HG02884 (cell line): ENCODE results near the gene FBRSL1.
A peak's percentile ranks its signal among the peaks of the same experiment; 100 is the strongest.
"Not testable (repeated sequence)": the region's sequence is repeated elsewhere in the genome, so short reads cannot be mapped to it uniquely, and the experiment has no call there.

Source experiments
- ATAC-seq: cut with Tn5 transposase; IDR thresholded peaks from one replicate; pipeline ENCODE4 v1.9.1; 2021; ENCODE audit warnings: mild to moderate bottlenecking, moderate library complexity; ENCODE audit not compliant: unreplicated experiment

The FBRSL1 gene

DNA sequence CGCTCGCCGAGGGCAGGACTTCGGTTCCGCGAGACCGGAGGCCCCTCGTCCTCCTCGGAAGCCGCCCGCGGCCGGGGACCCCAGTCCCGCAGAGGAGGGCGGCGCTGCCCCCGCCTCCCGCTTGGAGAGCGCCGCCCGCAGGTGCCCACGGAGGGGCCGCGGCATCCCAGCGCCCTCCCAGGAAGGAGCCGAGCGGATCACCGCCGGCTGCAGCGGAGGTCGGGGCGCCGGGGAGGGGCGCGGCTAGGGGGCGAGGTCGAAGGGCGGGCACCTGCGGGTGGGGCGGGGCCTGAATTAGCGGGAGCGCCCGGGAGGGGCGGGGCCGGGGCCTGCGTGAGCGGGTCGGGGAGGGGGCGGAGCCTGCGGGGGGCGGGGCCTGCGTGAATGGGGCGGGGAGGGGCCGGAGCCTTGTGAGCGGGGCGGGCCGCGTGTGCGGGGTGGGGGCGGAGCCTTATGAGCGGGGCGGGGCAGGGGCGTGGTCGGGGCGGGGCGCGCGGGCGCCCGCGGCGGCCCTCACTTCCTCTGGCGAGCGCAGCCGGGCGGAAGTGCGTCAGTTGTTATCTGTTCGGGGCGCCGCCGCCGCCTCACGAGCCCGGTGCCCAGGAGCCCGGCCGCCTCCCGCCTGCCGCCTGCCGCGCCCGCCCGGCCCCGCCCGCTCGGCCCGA lies at the start of gene FBRSL1:
TSS of gene FBRSL1 (plus strand) at position 550 of the 665 bp plus-strand sequence.
- peak; percentile 53 for ATAC-seq

DNA sequence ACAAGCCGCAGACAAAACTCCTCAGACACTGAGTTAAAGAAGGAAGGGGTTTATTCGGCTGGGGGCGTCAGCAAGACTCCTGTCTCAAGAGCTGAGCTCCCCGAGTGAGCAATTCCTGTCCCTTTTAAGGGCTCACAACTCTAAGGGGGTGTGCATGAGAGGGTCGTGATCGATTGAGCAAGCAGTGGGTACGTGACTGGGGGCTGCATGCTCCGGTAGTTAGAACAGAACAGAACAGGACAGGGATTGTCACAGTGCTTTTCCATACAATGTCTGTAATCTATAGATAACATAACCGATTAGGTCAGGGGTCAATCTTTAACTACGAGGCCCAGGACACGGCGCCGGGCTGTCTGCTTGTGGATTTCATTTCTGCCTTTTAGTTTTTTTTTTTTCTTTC lies 49.5 kb upstream of the FBRSL1 start:
- not testable (repeated sequence) for ATAC-seq

DNA sequence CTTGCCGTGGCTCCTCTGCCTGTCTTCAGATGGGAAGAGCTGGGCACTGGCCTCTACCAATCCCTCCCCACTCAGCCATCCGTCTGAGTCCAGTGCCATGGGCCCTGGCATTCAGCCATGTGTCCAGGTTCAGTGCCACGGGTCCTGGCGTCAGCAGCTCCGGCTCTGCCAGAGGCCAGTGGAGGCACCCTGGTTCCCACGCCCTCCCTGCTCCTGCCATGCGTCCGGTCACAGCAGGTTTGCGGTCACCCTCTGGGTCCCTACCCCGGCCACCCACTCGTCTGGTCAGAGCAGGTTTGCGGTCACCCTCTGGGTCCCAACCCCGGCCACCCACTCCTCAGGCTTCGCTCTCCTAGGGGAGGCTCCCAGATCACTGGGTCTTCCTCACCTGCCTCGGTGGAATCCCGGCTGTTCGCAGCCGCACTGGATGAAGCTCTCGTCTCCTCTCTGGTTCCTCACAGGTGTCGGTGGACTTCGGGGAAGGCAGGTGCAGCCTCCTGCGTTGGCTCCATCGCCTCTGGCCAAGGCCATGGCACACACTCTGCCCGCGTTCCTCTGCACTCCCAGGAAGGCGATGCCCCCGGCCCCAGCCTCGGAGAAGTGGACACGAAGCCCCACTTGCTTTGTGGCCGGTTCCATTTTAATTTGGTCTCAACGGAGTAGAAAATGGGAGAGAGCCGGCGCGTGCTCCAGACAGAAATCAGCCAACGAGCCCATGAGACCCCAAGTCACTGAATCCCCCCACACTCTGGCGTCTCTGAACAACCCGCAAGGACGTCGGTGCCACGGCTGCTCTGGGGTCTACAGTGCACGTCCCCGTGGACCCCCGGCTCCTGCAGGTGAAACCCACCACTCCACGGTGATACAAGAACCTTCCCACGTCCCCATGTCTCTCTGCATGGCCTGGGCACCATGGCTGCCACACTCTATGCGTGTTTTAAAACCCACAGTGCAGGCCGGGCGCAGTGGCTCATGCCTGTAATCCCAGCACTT lies 47.8 kb upstream of the FBRSL1 start:
- ATAC-seq = no peak

DNA sequence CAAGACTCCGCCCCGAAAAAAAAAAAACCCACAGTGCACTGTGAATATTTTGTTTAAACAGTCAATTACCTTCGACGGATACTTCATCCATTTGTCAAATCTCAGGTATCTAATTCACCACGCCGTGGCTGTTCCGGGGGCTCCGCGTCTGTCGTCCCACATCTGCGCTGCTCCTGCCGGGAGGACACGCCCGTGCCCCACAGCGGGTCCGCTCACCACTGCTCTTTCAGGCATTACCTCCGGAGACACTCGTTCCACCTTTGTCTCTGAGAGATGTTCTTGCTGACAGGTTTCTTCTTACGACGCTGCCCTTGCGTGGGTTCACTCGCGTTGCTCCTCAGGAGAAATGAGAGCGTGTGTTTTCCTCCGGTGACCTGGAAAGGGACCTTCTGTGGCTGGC lies 46.9 kb upstream of the FBRSL1 start:
- ATAC-seq = no peak

DNA sequence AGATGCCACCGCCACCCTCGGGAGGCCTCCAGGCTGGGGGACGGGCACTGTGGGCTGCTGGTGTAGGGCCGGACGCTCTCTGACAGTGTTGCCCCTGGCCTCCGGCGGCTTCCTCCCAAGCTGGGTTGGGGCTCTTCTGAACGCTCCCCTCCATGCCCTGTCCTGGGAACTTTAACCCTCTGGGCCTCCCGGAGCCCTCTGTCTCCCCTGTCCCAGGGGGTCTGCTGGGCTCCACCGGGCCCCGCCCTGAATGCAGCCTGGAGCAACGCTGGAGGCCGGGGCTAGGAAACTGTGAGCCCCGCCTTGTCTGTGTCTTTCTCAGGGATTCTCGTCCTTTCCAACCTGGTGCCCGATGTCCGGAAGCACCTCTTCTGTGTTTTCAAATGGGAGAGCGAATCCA lies 45.7 kb upstream of the FBRSL1 start:
- ATAC-seq = no peak

DNA sequence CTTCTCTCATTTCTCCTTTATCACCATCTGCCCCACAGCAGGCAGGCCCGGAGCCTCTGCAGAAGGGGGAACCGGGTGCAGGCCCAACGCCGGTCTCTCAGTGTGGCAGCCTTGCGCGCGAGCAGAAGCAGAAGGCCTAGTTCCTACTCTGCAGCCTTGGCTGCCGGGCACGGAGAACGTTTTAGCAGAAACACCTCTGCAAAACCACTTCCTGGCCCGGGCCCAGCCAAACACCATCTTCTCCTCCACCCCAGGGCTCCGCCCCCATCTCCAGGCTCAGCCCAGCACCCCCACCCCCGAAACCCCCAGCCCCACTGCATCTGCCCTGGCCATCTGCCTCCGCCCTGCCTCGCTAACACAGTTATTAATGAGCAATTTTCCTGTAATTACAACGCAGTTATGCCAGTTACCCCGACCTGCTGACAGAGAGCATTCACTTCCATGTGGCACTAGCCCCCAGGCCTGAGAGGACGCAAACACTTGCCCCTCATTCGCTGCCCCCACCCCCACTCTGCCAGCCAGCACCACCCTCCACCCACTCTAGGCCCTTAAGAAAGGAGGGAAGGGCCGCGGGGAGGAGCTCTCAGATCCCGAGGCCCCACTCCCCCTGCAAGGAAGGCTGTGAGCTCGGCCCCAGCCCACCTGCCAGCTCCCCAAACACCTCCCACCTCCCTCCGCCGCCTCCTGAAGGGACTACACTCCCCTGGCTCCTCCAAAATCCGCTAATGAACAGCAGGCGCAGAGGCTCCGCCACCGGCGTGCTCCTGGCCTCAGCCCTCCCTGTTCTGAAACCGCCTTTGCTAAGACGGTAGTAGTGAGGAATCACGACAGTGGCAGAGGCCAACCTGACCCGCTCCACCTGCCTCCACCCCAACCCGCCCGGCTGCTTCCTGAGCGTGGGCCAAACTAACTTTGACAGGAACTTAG lies 44.7 kb upstream of the FBRSL1 start:
- ATAC-seq = peak; percentile 38

DNA sequence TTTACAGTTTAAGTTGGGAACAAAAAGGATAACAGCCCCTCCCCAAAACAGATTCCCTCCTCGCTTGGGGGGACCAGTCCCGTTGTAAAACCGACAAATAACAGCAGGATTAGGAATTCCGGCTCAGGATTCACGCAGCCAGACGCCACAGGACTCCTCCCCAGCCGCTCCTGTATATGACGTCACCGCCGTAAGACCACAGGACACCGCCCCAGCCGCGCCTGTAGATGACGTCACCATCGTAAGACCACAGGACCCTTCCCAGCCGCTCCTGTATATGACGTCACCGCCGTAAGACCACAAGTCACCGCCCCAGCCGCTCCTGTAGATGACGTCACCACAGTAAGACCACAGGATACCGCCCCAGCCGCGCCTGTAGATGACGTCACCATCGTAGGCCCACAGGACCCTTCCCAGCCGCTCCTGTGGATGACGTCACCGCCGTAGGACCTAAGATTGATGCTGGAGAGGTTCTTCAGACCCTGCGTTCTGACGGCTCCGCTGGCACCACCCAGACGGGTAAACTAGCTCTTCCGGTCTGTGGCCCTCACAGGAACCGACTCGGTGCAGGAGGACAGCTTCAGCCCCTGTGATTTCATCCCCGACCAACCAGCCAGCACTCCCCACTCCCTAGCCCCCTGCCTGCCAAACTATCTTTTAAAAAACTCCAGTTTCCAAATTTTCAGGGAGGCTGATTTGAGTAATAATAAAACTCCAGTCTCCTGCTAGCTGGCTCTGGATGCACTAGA lies 43.9 kb upstream of the FBRSL1 start:
- peak; percentile 32 for ATAC-seq

DNA sequence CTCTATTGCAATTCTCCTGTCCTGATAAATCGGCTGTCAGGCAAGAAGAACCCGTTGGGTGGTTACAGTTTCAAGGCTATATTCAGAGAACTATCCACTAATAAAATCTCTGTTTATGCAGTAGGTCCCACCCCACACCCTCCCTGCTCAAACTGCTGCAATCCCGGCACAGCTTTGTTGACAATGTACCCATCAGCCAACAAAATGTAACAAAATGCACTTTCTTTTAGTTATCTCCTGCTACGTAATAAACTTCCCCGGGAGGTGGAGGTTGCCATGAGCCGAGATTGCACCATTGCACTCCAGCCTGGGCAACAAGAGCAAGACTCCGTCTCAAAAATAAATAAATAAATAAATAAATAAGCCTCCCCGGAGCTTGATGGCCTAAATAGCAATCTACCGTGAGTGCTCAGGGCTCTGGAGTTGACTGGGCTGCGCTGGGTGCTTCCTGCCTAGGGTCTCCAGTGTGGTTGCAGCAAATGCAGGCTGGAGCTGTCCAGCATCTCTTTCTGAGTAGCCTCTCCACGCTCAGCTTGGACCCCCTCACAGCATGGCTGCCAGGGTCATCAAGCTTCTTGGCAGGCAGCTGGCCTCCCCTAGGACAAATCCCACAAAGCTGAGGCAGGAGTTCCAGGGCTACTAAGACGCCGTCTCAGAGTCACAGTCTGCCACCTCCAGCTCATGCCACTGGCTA lies 43.2 kb upstream of the FBRSL1 start:
- no peak for ATAC-seq

DNA sequence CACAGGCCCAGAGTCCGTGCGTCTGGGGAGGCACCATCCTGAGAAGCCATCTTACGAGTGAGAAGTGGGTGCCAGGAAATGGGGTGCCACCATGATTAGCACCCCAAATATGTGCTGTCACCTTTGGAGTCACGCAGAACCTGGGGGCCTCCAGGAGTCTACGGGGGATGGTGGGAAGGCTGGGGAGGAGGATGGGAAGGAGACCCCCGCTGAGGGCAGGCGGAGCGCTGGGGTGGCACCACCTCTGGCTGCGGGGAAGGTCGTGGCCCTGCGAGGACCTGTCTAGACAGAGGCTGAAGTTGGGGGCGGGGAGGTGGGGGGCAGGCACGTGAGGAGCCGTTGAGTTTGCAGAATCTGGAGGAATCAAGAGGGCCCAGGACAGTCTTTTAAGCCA lies 42.6 kb upstream of the FBRSL1 start:
- ATAC-seq = no peak

DNA sequence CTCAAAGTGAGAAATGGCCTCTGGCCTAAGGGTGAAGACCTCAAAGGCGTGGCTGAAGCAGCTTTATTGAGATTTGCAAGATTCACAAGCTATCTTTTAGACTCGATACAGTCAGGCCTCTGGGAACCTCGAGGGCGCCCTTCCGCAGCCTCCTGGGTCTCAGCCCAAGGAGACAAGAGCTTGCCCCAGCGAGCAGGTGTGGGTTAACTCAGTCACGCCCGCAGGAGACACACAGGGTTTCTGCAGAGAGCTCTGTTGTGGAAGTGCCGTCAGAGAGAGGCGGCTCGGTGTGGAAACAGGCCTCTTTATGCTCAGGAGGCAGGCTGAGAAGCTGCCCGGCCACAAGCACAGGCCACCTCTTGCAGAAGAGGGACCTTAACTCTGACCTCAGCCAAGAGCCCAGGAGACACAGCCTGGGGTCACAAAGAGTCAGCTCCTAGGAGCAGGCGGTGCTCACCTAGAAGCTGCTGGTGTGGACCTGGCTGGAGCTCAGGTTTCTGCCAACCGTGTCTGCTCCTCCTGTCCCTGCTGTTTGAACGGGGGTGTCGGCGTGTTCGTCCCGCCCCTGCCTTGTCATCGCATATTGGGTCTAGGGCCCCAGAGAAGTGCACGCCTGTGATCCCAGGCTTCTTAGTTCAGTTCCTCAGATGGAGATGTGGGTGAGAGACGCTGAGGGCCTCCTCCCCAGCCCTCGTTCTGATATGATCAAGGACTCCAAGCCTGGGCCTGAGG lies 42.1 kb upstream of the FBRSL1 start:
- no peak for ATAC-seq

DNA sequence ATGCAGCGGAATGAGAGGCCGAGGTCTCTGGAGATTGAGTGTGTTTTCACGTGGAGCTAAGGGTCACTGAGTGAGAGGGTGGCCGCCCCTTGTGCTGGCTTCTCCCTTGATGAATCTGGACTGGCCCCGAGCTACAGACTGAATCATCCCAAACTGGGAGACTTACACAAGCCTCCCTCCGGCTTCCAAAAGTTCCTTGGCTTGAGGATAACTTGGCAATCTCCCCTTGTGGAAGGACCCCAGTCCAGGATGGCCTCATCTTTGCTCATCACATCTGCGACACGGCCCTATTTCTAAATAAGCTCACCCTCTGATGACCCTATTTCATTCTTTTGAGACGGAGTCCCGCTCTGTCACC lies 41.5 kb upstream of the FBRSL1 start:
- ATAC-seq = no peak

DNA sequence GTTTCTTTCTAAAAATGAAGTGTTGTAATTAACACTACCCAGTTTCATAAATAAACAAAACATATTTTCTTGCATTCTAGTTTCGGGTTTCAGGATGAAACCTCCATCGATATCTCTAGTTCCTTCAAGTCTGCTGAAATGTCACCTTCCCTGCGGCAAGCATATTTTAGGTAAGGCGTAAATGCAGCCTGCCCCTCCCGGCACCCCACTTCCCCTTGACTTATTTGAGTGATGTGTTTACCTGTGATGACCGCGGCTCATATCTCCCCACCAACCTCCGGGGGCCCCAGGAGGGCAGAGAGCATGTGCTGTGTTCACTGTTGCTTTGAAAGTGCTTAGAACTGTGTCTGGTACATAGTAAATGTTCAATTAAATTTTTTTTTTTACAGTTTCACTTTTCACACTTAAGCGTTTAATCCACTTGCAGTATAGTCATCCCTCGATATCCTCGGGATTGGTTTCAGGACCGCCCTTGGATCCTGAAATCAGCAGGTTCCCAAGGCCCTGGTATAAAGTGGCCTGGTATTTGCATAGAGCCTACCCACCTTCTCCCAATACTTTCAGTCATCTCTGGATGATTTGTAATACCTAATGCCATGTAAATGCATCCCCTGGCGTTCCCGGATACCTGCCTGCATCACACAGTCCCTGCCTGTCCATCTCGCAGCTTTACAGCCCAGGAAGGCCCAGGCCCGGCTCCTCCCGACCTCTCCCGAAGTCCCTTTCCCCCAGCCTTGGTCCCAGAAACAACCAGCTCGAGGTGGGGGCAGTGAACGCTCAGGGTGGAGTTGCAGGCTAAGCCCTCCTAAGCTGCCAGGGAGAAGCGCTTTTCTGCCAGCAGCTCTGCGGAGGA lies 40.2 kb upstream of the FBRSL1 start:
- ATAC-seq = peak; percentile 46

DNA sequence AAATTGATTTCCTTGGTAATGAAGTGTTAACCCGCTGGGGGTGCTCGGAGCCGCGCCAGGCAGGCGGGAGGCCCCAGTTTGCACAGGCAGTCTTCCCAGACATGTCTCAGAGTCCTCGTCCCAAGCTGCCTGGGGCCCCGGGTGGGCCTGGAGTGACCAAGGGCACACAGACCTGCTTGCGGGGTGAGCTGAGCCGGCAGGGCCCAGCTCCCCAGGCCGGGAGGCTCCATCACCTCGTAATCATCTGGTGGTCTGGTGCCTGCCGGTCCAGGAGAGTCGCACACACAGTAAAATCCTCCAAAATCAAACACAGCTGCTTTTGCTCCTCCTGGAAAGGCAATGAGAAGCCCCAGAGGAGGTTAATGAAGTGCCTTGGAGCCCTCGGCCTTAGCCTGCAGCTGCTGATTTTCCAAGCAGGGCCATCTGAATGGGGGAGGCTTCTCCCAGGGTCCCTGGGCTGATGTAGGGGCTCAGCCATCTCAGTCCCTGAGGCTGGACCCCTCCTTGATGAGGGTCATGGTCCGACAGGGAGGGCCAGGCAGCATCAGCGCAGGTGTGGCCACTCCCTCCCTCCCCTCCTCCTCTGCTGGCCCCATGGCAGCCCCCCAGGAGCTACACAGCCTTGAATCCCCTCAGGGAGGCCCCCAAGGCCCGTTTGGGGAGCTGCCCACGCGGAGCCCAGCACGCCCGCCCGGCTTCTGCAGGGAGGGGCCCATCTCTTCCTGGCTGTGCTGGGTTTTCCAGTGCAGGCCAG lies 39.4 kb upstream of the FBRSL1 start:
- no peak for ATAC-seq

DNA sequence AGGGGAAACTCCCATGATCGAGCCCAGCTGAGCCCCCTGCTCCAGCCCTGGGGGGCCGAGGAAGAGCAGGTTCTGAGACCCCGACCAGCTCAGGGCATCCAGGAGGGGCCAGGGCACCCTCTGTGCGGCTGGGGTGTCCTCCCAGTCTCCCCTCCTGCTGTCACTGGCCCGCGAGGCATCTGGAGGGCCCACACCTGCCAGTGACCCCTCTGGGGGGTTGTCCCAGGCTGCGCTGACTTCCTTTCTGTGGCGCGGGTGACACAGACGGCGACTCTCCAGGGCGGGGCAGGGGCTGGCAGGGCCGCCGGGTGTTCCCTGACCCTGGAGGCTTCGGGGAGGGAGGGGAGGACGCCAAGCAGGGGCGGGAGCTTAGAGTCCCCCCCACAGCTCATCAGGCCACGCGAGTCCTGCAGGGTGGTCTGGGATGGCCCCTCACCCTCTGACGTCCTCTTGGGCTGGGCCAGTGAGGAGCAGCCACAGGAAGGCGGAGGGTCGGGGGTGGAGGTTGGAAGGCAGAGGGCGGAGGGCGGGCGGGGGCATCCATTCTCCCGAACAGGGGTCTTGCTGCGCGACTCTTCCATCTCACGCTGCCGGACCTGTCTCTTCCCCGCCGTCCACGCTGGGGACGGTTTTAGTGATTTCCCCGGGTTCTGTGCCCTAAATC lies 38.6 kb upstream of the FBRSL1 start:
- no peak for ATAC-seq

DNA sequence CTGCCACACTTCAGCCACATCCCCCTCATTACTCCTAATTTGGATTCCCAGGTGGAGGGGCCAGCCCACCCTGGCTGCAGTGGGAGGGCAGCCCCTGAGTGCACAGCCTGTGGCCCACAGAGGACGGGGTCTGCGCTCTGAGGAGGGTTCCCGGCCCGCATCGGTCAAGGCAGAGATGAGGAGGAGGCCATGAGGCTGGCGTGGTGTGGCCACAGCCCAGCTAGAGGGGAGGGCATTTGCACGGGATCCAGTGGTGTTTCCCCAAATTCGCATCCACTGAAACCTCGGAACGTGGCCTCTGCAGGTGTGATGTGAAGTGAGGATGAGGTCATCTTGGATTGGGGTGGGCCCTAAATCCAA lies 38.1 kb upstream of the FBRSL1 start:
- ATAC-seq = no peak

DNA sequence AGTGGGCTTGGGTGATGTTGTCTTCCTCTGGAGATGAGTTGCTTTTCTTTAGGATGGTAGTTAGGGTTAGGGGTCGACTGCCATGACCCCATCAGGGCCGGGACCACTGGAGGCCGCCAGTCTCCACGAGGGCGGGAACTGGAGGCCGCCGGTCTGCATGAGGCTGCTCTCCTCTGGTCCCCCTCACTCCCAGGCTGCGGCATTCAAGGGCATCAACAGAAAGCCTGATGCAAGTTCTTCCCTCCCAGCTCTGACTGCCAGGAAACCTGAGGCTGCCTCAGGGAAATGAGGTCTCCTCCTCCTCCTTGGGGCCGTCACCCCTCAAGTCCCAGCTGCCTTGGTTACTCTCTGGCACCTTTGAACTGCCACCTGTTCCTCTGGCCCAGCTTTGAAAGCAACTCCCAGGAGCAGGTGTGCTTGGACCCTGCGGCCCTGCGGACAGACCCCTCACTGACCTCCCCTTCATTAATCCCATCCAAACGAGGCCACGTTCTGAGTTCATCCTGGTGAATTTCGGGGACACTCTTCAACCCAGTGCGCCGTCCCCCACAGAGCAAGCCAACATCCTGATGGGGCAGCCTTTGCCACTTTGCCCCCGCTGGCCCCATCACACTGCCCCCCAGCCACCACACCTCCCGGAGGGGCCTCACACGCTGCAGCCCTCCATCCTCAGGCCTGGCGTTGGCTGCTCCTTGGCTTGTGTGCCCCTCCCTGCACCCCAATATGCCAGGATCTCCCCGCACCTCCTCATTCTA lies 37.2 kb upstream of the FBRSL1 start:
- no peak for ATAC-seq
